GM23248 (cell line): ENCODE data around the gene FYB1.

Experiments
- EZH2 ChIP-seq: fragments of 200-600 bp; sonication (generic); IDR thresholded peaks from 2 replicates; pipeline ENCODE4 v1.6.1; 2018; ENCODE audit warnings: antibody characterized with exemption, mild to moderate bottlenecking; ENCODE audit not compliant: insufficient read depth, poor library complexity, severe bottlenecking
- EZH2phosphoT487 ChIP-seq: fragments of 200-600 bp; sonication (generic); IDR thresholded peaks from 2 replicates; pipeline ENCODE4 v1.6.1; 2018; ENCODE audit warnings: antibody characterized with exemption, moderate library complexity, mild to moderate bottlenecking, low read depth; ENCODE audit not compliant: insufficient read depth

- no peak for TF ChIP-seq EZH2phosphoT487
- no peak for TF ChIP-seq EZH2
Measured at GRCh38 chr5:39130716-39131115, 88.6 kb downstream of the FYB1 start.
